HG03575 (cell line): ENCODE results near the gene HPS5.
"Not testable (repeated sequence)": the region's sequence is repeated elsewhere in the genome, so short reads cannot be mapped to it uniquely, and the experiment has no call there.

Source experiments
- ATAC-seq: cut with Tn5 transposase; IDR thresholded peaks from one replicate; pipeline ENCODE4 v1.9.1; 2021; ENCODE audit not compliant: unreplicated experiment, insufficient number of reproducible peaks, low FRiP score; ENCODE audit errors: extremely low read depth

Gene HPS5

DNA sequence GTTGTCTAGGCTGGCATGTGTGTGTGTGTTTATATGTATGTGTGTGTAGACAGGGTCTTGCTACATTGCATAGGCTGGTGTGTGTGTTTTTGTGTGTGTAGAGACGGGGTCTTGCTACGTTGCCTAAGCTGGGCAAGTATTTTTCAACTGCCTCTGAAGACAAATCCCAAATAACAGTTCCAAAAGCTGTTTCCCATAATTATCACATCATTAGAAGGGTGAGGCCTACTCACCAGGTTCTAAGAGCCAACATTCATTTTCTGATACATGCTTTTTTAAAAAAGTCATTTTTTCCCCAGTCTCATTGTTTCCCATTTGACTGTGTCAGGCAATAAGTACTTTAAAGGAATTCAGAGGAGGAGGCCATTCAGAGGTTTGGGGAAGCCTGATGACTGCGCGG, 33.0 kb downstream of the HPS5 start:
- ATAC-seq: no peak

DNA sequence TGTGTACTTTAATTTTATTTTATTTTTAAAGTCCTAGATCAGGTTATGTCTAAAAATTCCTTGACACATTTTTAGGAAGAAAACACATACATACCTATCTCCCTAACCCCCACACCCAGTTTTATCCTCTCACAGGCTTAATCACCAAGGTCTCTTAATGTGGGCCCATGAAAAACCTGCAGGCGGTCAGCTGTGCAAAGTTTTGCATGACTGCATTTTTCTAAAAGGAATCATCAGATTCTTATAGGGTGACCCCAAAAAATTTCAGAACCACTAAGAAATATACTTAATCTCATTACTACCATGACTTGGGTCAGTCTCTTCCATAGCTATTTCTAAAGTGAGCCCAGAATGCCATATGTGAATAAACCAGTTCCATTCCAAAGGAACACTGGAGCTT, 36.1 kb downstream of the HPS5 start:
- ATAC-seq: no peak

DNA sequence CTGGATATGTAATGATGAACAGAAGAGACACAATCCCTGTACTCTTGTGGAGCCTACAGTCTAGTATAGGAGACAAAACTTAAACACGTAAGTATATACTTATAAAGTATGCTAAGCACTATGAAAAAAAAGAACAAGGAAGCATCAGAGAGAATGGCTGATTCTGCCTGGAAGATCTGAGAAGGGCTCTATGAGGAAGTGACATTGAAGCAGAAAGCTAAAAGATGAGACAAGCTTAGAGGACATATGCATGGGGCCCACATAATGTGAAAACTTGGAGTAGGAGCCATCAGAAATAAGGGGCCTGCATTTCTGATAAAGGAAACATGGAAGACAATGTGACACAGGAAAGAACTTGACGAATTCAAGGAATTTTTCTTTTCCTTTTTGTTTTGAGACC, 39.3 kb downstream of the HPS5 start:
- ATAC-seq: no peak

DNA sequence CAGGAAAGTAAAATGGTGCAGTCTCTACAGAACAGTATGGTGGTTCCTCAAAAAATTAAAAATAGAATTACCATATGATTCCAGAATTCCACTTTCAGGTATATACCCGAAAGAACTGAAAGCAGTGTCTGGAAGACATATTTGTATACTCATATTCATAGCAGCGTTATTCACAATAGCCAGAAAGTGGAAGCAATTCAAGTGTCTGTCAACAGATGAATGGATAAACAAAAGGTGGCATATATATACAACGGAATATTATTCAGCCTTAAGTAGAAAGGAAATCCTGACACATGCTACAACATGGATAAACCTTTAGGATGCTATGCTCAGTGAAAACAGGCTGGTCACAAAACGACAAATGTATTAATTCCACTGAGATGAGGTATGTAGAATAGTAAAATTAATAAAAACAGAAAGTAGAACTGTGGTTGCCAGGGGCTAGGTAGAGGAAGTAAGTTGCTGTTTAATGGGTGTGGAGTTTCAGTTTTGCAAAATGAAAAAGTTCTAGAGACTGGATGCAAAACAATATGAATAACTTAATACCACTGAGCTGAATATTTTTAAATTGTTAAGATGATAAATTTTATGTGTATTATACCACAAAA, 41.4 kb downstream of the HPS5 start:
- peak; percentile 63 for ATAC-seq

DNA sequence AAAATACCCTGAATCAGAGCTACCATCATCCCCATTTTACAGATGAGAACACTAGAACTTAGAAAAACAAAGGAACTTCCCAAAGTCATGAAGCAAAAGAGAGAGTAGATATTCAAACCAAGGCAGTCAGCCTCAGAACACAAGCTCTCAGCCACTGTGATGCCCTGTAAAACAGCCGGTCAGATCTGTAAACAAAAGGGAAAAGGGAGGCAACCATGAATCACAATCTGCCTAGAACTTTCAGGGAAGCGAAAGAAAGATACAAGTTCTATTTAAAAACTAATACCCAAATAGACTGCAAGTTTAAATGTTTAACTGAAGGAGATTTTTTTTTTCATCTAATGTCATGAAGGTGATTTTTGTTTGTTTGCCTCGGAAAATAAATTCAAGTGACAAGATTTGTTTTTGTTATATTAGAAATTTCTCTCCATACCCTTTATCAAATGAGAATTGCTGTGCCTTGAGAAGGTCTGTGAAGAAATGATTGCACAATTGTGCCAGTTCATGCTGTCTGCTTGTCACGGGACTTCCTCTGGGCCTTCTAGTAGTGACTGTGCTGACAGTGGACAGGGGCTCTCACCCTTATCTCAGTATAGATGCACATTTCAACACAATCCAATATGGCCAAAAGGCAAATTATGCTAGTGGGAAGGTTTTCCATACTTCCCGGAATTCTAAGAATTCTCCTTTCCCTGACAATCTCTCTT, 44.2 kb downstream of the HPS5 start:
- ATAC-seq: no peak

DNA sequence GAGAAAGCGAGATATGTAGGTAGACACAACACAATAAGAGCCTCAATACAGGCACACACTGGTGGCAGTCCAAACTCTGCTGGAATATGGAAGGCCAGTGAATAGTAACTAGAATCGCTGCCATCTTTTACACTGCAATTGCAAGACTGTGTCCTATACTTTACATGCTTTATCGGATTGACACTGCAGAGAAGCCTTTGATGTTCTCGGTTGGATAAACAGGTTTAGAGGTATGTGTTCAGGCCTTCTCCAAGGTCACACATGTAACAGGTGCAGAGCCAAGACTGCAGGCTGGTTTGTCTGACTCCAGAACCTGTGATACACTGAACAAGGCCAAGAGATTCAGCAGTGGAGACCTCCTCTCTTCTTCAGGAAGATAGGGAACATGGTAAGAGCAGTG, 50.7 kb downstream of the HPS5 start:
- ATAC-seq: no peak

DNA sequence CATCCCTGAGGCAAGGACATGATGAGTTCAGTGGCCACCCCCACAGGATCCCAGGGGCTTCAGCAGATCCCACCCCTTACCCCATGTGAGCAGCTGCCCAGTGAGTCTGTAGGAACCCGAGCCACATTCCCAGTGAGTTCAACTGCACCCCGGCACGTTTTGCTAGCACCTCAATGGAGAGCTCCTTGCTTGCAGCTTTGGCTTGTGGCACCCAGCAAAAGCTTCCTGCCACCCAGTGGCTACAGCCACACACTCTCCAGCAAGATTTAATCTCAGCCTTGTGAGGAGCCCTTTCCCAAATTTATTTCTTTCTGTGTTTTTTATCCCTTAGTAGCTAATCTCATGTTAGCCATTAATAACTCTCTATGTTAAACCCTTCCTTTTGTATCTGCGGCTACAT, 51.8 kb downstream of the HPS5 start:
- no peak for ATAC-seq

DNA sequence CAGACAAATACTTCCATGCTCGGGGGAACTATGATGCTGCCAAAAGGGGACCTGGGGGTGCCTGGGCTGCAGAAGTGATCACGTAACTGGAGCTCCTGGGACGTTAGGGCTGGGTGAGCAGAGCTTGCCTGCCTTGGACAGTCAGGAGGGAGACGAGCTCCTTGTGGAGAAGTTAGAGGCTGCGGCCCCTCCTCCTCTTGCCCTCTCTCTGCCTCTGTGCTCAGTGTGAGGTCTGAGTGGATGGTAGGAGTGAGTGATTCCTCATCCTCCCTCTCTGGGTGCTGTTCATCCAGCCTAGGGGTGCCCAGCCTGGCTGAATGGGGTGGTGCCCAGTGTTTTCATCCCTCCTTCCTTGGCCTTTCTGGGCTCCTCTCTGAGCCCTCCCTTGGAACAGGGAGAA, 52.7 kb downstream of the HPS5 start:
- not testable (repeated sequence) for ATAC-seq

DNA sequence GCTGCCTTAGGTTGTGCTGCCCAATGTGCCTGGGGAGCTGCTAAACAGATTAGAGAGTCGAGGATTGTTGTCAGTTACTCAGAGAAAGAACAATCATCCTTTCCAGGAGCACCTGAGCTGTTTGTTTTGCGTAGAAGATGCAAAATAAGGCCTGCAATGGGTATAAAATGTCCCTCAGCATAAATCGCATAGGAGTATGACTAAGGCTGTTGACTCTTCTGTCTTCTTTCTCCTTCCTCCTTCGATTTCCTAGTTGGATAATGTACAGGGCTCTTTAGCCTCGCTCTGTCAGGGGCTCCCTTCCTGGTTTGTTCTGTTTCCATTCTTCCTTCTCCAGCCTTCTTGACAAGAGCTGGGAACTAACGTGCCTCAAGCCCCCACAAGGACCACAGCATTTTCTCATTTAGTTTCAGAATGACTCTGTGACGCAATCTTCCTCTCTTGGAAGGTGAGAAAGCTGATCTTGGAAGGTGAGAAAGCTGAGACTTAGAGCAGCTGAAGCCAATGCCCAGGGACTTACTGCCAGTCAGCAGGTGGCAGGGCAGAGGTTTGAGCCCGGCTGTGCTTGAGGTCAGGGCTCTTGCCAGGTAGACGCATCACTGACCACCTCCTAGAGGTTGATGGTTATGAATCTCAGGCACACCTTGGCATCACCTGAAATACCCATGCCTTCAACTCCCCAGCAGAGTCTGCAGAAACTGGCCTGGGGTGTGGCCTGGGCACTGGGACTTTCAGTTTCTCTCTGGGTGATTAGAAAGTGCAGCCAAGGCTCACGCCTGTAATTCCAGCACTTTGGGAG, 54.4 kb downstream of the HPS5 start:
- not testable (repeated sequence) for ATAC-seq

DNA sequence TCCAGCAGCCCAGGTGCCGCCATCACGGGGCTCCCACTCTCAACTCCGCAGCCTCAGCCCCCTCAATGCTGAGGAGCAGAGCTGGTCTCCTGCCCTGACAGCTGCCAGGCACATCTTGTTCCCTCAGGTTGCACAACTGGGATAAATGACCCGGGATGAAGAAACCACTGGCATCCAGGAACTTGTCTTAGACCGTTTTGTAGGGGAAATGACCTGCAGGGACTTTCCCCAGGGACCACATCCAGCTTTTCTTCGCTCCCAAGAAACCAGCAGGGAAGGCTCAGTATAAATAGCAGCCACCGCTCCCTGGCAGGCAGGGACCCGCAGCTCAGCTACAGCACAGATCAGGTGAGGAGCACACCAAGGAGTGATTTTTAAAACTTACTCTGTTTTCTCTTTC, 56.0 kb downstream of the HPS5 start, which contains the start of gene SAA1:
Gene SAA1, plus strand, starts transcription at position 316 of the 400 bp plus-strand sequence. CDS start 624 bp downstream, outside the sequence.
- no peak for ATAC-seq

DNA sequence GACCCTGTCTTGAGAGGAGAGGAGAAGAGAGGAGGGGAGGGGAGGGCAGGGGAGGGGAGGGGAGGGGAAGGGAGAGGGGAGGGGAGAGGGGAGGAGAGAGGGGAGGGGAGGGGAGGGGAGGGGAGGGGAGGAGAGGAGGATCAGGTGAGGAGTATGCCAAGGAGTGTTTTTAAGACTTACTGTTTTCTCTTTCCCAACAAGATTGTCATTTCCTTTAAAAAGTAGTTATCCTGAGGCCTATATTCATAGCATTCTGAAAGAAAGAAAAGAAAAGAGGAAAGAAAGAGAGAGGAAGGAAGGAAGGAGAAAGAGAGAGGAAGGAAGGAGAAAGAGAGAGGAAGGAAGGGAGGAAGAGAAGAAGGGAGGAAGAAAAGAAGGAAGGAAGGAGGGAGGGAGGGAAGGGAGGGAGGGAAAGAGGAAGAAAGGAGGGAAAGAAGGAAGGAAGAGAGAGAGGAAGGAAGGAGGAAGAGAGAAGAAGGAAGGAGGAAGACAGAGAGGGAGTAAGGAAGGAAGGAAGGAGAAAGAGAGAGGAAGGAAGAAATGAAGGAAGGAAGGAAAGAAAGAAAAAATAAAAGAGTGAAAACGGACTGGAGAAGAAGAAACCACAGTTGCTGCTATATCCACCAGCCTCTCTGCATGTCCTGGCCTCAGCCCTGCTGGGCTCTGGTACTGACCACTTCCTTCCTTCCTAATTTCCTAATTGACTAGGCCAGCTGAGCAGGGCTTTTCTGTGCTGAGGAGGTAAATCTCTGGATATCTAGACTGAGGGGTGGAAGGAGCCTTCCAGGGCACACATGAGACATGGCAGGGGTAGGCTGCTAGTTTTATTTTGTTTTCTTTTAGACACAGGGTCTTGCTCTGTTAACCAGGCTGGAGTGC, 57.0 kb downstream of the HPS5 start:
- no peak for ATAC-seq

DNA sequence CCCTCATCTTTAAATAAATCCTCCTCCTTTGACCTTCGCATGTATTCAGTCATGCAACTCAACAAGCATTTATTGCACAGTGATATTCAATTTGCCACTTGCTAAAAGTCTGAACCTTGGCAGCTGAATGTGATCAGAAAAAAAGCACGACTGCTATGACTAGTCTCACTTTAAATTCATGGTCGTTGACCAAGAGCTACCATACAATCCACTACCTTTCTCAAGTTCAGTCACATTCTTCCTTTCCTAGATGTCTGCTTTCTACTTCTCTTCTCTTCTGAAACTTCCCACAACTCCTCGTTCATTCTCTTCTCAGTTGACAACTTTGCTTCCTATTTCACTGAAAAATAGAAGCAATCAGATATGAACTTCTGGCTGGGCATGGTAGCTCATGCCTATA, 57.9 kb downstream of the HPS5 start:
- no peak for ATAC-seq

DNA sequence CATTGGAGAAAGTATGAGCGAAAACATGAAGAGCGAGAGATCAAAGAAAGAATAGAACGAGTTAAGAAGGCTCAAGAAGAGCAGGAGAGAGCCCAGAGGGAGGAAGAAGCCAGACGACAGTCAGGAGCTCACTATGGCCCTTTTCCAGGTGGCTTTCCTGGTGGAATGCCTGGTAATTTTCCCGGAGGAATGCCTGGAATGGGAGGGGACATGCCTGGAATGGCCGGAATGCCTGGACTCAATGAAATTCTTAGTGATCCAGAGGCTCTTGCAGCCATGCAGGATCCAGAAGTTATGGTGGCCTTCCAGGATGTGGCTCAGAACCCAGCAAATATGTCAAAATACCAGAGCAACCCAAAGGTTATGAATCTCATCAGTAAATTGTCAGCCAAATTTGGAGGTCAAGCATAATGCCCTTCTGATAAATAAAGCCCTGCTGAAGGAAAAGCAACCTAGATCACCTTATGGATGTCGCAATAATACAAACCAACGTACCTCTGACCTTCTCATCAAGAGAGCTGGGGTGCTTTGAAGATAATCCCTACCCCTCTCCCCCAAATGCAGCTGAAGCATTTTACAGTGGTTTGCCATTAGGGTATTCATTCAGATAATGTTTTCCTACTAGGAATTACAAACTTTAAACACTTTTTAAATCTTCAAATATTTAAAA, 59.1 kb downstream of the HPS5 start:
- ATAC-seq: not testable (repeated sequence)

DNA sequence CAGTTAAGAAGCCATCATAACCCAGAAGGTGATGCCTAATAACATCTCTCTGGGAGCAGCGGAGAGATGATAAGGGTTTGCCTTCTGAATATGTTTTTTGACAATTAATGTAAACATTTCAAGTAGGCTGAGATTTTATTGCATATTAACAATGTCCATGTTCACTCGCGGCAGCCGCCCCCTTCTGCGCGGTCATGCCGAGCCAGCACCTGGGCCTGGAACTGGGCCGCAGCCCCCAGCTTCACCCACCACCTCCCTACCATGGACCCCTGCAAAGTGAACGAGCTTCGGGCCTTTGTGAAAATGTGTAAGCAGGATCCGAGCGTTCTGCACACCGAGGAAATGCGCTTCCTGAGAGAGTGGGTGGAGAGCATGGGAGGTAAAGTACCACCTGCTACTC, 60.2 kb downstream of the HPS5 start:
- no peak for ATAC-seq

DNA sequence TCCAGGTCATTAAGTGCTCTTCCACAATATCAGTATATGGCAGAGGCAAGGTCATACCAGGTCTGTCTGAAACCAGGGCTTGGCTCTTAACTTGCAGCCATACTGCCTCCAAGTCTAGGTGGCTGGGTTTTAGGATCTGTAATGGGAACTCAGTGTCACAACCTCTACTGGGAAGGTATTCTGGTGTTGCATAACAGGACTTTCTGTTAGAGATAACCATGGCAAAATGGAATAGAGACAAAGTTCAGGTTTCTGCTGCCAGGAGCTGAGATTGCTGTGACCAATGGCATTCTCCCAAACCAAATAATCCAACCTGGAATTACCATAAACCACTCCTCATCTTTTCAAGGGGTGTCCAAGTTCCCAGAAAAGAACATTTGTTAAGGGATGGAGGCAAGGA, 62.7 kb downstream of the HPS5 start:
- no peak for ATAC-seq

DNA sequence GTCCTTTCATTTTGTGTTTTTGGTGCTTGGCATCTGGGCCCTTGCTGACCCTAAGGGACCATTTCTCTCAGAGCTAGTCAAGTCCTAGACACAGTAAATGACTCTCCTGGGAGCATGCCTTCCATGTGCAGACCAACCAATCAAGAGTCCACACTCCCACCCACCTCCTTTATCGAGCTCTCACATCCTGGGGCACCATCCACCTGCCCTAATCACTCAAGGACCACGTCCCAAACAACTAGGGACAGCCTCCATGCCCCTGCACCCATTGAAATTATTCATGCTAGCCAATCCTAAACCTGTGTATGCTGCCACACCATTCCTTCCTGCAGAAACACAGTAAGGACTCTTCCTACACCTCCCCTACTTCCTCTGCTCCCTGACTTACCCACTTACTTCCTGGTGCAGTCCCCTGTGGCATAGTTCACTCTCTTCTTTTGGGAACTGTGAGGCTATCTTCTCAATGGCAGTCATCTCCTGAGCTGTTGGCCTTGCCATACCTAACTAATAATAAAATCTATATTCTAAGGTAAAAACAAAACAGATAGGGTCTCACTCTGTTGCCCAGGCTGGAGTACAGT, 67.1 kb downstream of the HPS5 start:
- no peak for ATAC-seq

DNA sequence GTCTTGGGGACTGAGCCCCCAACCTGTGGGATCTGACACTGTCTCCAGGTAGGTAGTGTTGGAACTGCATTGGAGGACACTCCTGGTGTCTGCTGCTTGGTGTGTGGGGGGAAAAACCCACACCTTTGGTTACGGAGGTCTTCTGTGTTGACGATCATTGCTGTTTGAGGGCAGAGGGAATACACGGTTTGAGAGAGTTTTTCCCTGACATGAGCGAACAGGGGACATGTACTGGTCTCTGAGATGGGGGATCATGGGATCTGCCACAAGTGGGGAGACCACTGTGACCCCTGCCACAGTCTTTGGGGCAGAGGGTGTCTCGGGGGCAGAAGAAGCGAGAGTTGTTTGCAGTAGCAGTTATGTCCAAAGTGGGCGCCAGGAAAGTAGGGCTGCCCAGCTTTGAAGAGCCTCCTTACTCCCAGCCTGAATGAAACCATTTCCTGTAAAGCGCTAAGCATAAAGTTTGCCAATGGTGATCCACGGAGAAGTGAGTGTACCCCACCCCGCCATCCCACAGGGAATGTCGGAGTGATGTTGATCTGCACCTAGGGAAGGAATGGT, 68.1 kb downstream of the HPS5 start:
- ATAC-seq: no peak

DNA sequence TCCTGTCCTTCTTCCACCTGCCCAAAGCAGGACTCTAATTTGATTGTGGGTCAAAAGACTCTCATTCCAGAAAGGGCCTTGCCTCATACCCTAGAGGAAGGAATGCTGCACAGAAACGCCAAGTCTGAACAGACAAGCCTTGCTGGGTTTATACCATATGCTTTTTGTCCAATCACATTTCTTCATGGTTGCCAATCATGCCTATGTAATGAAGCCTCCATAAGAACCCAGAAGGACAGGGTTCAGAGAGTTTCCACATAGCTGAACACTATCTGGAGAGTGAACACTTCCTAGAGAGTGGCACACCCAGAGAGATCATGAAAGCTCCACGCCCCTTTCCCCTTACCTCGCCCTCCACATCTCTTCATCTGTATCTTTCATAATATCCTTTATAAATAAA, 68.7 kb downstream of the HPS5 start:
- ATAC-seq: no peak
